ENCODE data around the gene LZTS2. TPM values are rescaled to one million over a fixed set of nuclear protein-coding genes. Genes with fewer than 3 reads are reported as not detected.
A peak's percentile ranks its signal among the peaks of the same experiment; 100 is the strongest.

Gene LZTS2
- total and polyA plus RNA-seq, 10 of the 15 experiments (the other 5 are each of a cell fraction or from before 2014, with no cell fraction given): 0.08 to 13.4 (median 7.2) TPM

GRCh38 chr10:100997360-100998182, 2.0 kb upstream of the LZTS2 start (continued):
- TF ChIP-seq SMARCA5 (IDR thresholded peaks at IDR 0.05): peak; percentile 97
- TF ChIP-seq NR2C2 (IDR thresholded peaks at IDR 0.05; ENCODE audit: borderline replicate concordance, control insufficient read depth, insufficient read length, low read depth): no peak
- TF ChIP-seq RUNX3 (IDR thresholded peaks at IDR 0.05; ENCODE audit: low read length): peak; percentile 40
- TF ChIP-seq E2F4 (IDR thresholded peaks at IDR 0.05; ENCODE audit: low read depth, low read length): no peak
- TF ChIP-seq ZZZ3 (IDR thresholded peaks at IDR 0.05; ENCODE audit: control insufficient read depth, insufficient read length, low read depth): no peak
- peak; percentile 3; the same call in 1 of the 2 replicates for TF ChIP-seq SIN3A (IDR thresholded peaks at IDR 0.05; ENCODE audit: low read depth, low read length)
- no peak for TF ChIP-seq NFXL1 (IDR thresholded peaks at IDR 0.05; ENCODE audit: borderline replicate concordance)
- TF ChIP-seq GABPA (IDR thresholded peaks at IDR 0.05; ENCODE audit: low read depth): no peak
- peak; percentile 88 to 95 (median 91) for TF ChIP-seq CTCF (IDR thresholded peaks at IDR 0.05 in 2 of 3, conservative IDR thresholded peaks at IDR 0.05 in 1 of 3; ENCODE audit: control insufficient read depth in 2 of 3, extremely low read depth in 1 of 3, insufficient read depth in 1 of 3, low read depth in 3 of 3, low read length in 3 of 3)
- no peak for TF ChIP-seq ATF3 (IDR thresholded peaks at IDR 0.05; ENCODE audit: borderline replicate concordance, extremely low read depth, low read depth, low read length)
- TF ChIP-seq MAX (IDR thresholded peaks at IDR 0.05; ENCODE audit: low read depth, low read length): peak; percentile 79
- TF ChIP-seq MXI1 (IDR thresholded peaks at IDR 0.05; ENCODE audit: low read depth, low read length): peak; percentile 20; the same call in 1 of the 2 replicates
- TF ChIP-seq POLR2A (IDR thresholded peaks at IDR 0.05; ENCODE audit: low read depth, low read length): peak; percentile 31; the same call in 1 of the 2 replicates
- TF ChIP-seq SRF (IDR thresholded peaks at IDR 0.05; ENCODE audit: low read depth in 2 of 2, low read length in 2 of 2): no peak
- peak; percentile 66; the same call in 1 of the 2 replicates for TF ChIP-seq FOXM1 (IDR thresholded peaks at IDR 0.05; ENCODE audit: low read depth, low read length)
- peak; percentile 68; the same call in 1 of the 2 replicates for TF ChIP-seq ZNF217 (IDR thresholded peaks at IDR 0.05)
- no peak for TF ChIP-seq ELK1 (IDR thresholded peaks at IDR 0.05; ENCODE audit: low read depth, low read length)
- no peak for TF ChIP-seq CUX1 (IDR thresholded peaks at IDR 0.05; ENCODE audit: insufficient replicate concordance, low read depth, low read length)
- no peak for TF ChIP-seq MEF2A (IDR thresholded peaks at IDR 0.05; ENCODE audit: insufficient read depth, low read depth, low read length)
